Measurements from ENCODE around the gene SRPRA. TPM values are rescaled to one million over a fixed set of nuclear protein-coding genes. Genes with fewer than 3 reads are reported as not detected.
"Not testable (repeated sequence)": the region's sequence is repeated elsewhere in the genome, so short reads cannot be mapped to it uniquely, and the experiment has no call there.

The SRPRA gene
- 150 and 157 TPM in 2 replicates for total RNA-seq

- intact Hi-C loops (cut with micrococcal nuclease) = loop anchor here (1.0 to 5.0 kb wide), 8 partner anchors 14 to 677 kb away; partner anchors contain the start of genes CHEK1, DCPS, FAM118B and HYLS1
Observed at GRCh38 chr11:126268708-126269579, at the start of gene SRPRA, which contains the start of gene FOXRED1. Gene SRPRA, minus strand, starts transcription at chr11:126268895. Its CDS starts 91 bp downstream, at chr11:126268804. Gene FOXRED1, plus strand, starts transcription at chr11:126269154. Its CDS starts 53 bp downstream, at chr11:126269207.

GRCh38 chr11:126317756-126318573, 49.3 kb upstream of the SRPRA start:
- intact Hi-C loops (cut with micrococcal nuclease) = loop anchor here (2.0 to 5.0 kb wide), 2 partner anchors 37 to 99 kb away; partner anchors contain the start of gene ST3GAL4

- intact Hi-C loops (cut with micrococcal nuclease) = loop anchor here (5.0 kb wide), 1 partner anchor 100 kb away; no protein-coding TSS in a partner anchor
Observed at GRCh38 chr11:126317432-126317755, 48.7 kb upstream of the SRPRA start.

GRCh38 chr11:126313826-126314225, 45.1 kb upstream of the SRPRA start:
- intact Hi-C loops (cut with micrococcal nuclease) = no loop called here

- intact Hi-C loops (cut with micrococcal nuclease) = no loop called here
Observed at GRCh38 chr11:126312961-126313360, 44.3 kb upstream of the SRPRA start.

- intact Hi-C loops (cut with micrococcal nuclease) = no loop called here
Observed at GRCh38 chr11:126311401-126312291, 43.0 kb upstream of the SRPRA start.

GRCh38 chr11:126310992-126311310, 42.3 kb upstream of the SRPRA start:
- intact Hi-C loops (cut with micrococcal nuclease) = loop anchor here (1.0 kb wide), 1 partner anchor 169 kb away; no protein-coding TSS in a partner anchor

DNA sequence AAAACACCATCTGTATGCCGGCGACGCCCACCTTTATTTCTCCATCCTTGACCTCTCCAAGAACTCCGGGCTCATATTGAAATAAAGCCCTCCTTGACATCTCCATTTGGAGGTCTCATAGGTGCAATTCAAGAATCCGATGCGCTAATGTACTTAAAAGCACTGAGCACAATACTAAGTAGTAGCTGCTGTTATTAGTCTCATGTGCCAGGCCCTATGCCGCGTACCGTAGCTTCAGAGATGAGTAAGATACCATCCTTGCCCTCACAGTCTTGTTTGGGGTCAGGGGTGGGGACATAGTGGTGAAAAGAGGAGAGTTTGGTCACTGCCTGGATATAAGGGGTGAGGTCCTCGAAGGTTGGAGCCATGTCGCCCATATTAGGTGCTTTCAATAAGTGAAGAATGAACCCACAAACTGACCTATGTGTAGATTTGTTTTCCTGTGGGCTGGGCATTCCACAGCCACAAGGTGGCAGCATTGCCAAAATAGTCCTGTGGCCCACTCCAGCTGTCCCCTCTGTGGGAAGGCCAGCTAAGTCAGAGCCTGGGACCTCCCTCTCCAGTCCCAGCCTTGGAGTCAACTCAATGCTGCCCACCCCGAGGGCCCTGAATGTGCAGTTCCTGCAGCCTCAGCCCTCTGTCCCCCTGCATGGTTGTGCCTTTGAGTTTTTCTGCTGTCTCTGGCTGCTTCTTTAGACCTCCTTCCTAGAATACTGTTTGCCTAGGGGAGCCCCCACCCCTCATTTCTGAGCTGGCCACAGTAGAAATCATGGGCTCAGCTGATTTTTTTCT, 41.7 kb upstream of the SRPRA start:
- intact Hi-C loops (cut with micrococcal nuclease) = loop anchor here (1.0 kb wide), 1 partner anchor 170 kb away; no protein-coding TSS in a partner anchor

DNA sequence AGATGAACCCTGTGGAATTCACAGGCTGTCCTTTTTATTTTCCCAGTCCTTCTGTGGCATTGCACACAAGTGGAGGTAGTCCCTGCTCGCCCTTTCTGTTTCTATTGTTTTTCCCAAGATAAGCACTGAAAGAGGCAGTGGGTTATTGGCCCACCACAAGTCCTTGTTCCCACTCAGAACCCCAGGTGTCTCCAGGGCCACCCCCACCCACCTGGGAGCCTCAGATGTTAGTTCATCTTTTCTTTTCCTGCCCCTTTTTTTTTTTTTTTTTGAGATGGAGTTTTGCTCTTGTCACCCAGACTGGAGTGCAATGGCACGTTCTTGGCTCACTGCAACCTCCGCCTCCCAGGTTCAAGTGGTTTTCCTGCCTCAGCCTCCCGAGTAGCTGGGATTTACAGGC, 40.1 kb upstream of the SRPRA start:
- intact Hi-C loops (cut with micrococcal nuclease) = not testable (repeated sequence)

GRCh38 chr11:126308271-126308671, 39.6 kb upstream of the SRPRA start:
- intact Hi-C loops (cut with micrococcal nuclease) = no loop called here

DNA sequence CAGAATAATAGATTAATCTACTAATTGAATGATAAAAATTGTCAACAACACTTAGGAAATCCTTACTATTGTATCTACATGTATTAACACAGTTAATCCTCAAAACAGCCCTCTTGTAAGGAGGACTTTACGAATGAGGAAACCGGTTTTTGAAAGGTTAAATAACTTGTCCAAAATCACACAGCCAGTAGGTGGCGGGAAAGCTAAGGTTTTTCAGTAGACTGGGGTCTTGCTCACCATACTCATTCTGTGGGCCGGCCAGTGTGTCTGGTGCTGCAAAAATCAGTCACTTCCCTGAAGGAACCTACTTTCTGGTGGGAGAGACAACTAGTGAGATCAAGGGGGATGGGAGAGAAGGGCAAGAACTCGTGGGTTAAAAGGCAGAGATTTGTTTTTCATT, 39.0 kb upstream of the SRPRA start:
- intact Hi-C loops (cut with micrococcal nuclease) = no loop called here

- intact Hi-C loops (cut with micrococcal nuclease) = no loop called here
Observed at GRCh38 chr11:126305699-126306098, 37.0 kb upstream of the SRPRA start.

DNA sequence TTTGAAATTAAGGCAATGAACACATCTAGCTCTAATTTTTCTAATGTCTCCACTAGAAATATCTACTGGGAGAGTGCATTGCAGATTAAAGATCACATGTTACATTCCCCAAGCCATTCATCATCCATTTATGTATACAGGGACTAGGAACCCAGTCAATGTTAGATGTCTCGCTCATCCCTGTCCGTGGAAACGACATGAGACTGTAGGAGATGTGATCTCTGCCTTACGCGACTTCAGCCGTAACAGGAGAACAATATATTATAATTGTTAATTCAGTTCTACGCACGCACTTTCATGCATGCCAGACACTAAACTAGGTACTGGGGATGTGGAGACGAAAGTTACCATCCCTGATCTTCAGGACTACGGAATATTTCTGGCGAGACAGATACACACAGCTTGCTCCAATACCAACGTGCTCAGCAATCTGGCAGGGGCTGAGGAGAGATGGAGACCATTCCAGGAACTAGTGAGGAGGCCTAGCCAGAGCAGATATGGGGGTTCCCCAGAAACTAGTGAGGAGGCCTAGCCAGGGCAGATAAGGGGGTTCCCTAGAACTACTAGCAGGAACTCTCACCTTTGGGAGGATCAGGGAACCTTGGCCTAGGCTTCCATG, 35.9 kb upstream of the SRPRA start:
- intact Hi-C loops (cut with micrococcal nuclease) = loop anchor here (1.0 kb wide), 3 partner anchors 21 to 51 kb away; partner anchors contain the start of genes FOXRED1, ST3GAL4 and TIRAP

GRCh38 chr11:126303623-126304456, 35.1 kb upstream of the SRPRA start, which contains the start of gene DCPS:
Gene DCPS, plus strand, starts transcription at chr11:126304060. Its CDS starts 21 bp downstream, at chr11:126304081.
- intact Hi-C loops (cut with micrococcal nuclease) = loop anchor here (1.0 kb wide), 3 partner anchors 21 to 51 kb away; partner anchors contain the start of genes FOXRED1, ST3GAL4 and TIRAP

DNA sequence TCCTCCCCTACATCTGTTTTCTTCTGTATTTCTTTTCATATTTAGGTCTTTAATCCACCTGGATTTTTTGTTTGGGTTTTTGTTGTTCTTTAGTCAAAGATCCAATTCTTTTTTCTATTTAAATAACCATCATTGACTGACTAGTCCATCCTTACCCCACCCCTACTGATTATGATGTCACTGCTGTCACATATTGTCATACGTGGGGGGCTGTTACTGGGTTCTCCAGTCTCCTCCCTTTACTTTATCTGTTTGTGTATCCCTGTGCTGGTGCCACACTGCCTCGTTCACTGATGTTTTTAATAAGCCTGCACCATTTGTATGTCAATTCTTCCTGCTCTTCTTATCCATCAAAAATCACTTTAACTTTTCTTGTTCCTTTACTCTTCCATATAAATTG, 28.3 kb upstream of the SRPRA start:
- intact Hi-C loops (cut with micrococcal nuclease) = no loop called here

DNA sequence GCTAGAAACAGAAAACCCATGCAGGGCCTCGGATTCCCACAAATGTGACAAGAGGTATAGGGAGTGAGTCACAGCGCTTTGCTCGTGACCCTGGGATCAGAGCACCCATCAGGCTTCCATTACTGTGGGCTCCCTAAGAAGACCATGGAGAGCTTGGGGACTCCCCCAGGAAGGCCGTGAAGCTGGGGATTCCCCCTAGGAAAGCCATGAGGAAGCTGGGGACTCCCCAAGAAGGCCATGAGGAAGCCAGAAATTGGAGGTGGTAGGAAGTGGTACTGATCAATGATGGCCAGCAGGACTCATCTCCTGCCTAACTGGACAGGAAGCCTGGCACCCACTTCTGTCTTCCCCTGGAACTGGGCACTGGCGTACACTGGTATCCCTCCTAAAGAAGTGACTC, 25.0 kb upstream of the SRPRA start:
- intact Hi-C loops (cut with micrococcal nuclease) = no loop called here

- intact Hi-C loops (cut with micrococcal nuclease) = no loop called here
Observed at GRCh38 chr11:126290887-126291286, 22.2 kb upstream of the SRPRA start.

DNA sequence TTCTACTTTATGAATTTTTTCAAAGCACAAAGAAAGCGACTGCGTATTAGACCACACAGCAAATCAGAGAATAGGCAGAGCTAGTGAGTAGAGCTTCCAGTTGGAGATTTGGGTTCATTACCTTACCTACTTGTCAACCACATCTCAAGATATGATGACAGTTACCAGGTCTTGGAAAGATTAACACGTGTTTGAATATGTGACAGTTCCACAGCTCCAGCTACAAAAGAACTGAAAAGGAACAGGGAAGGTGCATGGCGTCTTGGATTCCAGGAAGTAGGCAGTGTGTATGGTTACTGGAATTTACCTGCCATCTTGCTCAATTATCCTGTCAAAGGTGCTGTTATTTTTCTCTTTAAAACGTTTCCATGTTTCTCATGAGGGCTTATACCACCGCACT, 19.5 kb upstream of the SRPRA start:
- intact Hi-C loops (cut with micrococcal nuclease) = no loop called here
